HAP-1 (cell line): ENCODE data around the gene MISP.
"Not testable (repeated sequence)": the region's sequence is repeated elsewhere in the genome, so short reads cannot be mapped to it uniquely, and the experiment has no call there.

Source experiments
- DNase-seq, 2 experiments: peaks; one replicate each; pipeline ENCODE4 v3.0.0-alpha.2; 2016 to 2020; ENCODE audit warnings: low spot score in 2 of 2
- H3K27me3 ChIP-seq: fragments of 250-450 bp; sonication (Bioruptor Pico); 2 replicates; pipeline ENCODE4 v1.5.1; 2020; ENCODE audit warnings: low read depth, mild to moderate bottlenecking, moderate library complexity
- H3K36me3 ChIP-seq: fragments of 250-450 bp; sonication (Bioruptor Pico); replicated peaks from 2 replicates; pipeline ENCODE4 v1.5.1; 2020; ENCODE audit warnings: mild to moderate bottlenecking
- H3K4me1 ChIP-seq: fragments of 250-450 bp; sonication (Bioruptor Pico); 2 replicates; pipeline ENCODE4 v1.5.1; 2020; ENCODE audit warnings: mild to moderate bottlenecking
- H3K4me3 ChIP-seq: fragments of 250-450 bp; sonication (Bioruptor Pico); 2 replicates; pipeline ENCODE4 v1.5.1; 2020; ENCODE audit warnings: mild to moderate bottlenecking, moderate library complexity
- H3K9me3 ChIP-seq: fragments of 250-450 bp; sonication (Bioruptor Pico); 2 replicates; pipeline ENCODE4 v1.5.1; 2020; ENCODE audit warnings: mild to moderate bottlenecking, moderate library complexity
- in situ Hi-C: fragments of 300-500 bp; cut with MboI; formaldehyde crosslinking; loops from 3 replicates; pipeline ENCODE4 v1.14.3; 2020; ENCODE audit warnings: low sequenced_read_pairs, inconsistent platforms, mixed read lengths

Gene MISP

DNA sequence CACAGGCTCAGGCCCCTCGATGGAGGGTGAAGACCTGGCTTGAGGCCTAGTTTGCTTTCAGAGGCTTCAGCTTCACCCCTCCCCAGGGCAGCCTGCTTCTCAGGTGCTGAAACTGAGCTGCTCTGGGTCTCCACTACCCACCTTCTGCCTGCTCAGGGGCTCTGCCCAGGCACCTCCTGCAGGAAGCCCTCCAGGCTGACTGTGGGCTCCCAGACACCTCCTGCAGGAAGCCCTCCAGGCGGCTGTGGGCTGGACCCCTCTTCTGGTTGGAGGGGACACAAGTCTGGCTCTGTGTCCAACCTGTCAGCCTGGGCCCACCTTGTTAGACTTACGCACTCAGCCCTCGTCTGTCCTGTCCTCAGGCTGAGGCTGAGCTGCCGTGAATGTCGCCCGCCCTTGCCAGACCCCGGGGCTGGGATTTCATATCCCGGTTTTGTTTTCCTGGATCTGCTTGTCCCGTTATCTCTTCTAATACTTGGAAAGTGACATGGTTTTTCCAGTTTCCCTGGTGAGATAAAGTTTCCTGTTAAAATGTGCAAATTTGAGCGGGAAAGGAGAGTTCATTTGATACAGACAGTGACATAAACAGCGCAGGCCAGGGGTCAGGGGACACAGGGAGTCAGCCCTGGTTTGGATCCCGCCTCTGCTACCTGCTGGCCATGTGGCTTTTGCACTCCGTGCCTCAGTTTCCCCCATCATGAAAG is 20.8 kb upstream of the MISP start:
- no peak for DNase-seq
- Histone ChIP-seq H3K9me3 (no peaks in the 10 kb centered on the region), H3K27me3 (no peaks in the 10 kb centered on the region), H3K4me1 (no peaks in the 10 kb centered on the region), H3K36me3 (peaks cover 26% of the 10 kb centered on the region), H3K4me3 (no peak overlapping the region)
- in situ Hi-C loops, result loop anchor here (5.0 to 25.0 kb wide), 2 partner anchors 63 to 143 kb away; partner anchors contain the start of gene HCN2

GRCh38 chr19:731000-731399 is 19.9 kb upstream of the MISP start:
- Histone ChIP-seq H3K36me3 (peaks cover 26% of the 10 kb centered on the region), H3K4me3 (no peak overlapping the region), H3K4me1 (no peaks in the 10 kb centered on the region), H3K9me3 (no peaks in the 10 kb centered on the region), H3K27me3 (no peaks in the 10 kb centered on the region)
- DNase-seq, result no peak
- in situ Hi-C loops, result loop anchor here (5.0 to 25.0 kb wide), 2 partner anchors 64 to 144 kb away; partner anchors contain the start of gene HCN2

DNA sequence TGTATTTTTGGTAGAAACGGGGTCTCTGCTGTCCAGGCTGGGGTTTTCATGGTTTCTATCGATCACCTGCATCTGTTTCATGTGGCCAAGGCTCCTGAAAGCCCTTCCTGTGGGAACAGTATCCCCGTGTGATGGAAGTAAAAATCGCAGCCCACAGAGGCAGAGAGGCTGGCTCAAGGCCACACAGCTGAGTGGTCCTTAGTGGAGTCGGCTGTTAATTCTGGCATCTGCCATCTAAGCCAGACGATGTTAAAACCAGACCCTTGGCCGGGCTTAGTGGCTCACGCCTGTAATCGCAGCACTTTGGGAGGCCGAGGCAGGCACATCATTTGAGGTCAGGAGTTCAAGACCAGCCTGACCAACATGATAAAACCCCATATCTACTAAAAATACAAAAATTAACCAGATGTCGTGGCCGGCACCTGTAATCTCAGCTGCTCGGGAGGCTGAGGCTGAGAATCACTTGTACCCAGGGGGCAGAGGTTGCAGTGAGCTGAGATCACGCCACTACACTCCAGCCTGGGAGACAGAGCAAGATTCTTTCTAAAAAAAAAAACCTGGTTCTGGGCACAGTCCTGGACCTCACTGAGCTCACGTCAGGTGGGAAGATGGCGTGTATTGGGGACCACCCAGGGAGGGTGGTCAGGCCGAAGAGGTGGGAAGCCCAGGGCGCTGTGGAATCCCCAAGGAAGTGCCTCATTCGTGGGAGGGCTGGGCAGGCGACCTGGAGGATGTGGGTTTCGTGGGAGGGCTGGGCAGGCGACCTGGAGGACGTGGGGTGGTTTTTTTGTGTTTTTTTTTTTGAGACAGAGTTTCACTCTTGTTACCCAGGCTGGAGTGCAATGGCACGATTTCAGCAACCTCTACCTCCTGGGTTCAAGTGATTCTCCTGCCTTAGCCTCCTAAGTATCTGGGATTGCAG is 18.5 kb upstream of the MISP start:
- Histone ChIP-seq H3K4me1 (no peaks in the 10 kb centered on the region), H3K27me3 (no peaks in the 10 kb centered on the region)
- in situ Hi-C loops, result loop anchor here (5.0 to 25.0 kb wide), 2 partner anchors 65 to 145 kb away; partner anchors contain the start of gene HCN2

DNA sequence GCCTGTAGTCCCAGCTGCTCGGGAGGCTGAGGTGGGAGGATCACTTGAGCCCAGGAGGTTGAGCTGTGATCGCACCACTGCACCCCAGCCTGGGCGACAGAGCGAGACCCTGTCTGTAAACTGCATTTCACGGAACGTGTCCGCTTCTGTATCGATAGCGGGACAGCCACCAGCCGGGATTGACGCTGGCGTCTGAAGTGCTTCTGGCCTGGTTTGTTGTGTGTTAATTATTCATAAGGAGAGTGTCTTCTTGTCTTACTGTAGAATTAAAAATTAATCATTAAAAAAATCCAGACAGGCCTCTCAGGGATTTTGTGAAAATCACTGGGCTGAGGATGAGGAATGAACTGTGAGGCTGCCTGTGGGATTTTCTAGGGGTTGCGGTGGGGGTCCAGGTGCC is 16.2 kb upstream of the MISP start:
- peaks cover 19% of the 10 kb centered on the region for H3K36me3 ChIP-seq
- in situ Hi-C loops, result loop anchor here (5.0 to 25.0 kb wide), 2 partner anchors 67 to 147 kb away; partner anchors contain the start of gene HCN2

More for the DNA sequence above, 18.5 kb upstream of the MISP start:
- Histone ChIP-seq H3K36me3 (peaks cover 23% of the 10 kb centered on the region), H3K9me3 (no peaks in the 10 kb centered on the region), H3K4me3 (no peak overlapping the region)
- no peak for DNase-seq

GRCh38 chr19:736125-736524 is 14.8 kb upstream of the MISP start:
- no peak overlapping the region for H3K4me3 ChIP-seq
- H3K9me3 ChIP-seq, result no peaks in the 10 kb centered on the region
- H3K36me3 ChIP-seq, result peaks cover 19% of the 10 kb centered on the region
- no peaks in the 10 kb centered on the region for H3K27me3 ChIP-seq
- H3K4me1 ChIP-seq, result no peaks in the 10 kb centered on the region
- no peak for DNase-seq
- in situ Hi-C loops, result loop anchor here (25.0 kb wide), 1 partner anchor 149 kb away; the partner anchor contains the start of gene HCN2

More for the DNA sequence above, 16.2 kb upstream of the MISP start:
- H3K4me3 ChIP-seq, result no peak overlapping the region
- no peaks in the 10 kb centered on the region for H3K9me3 ChIP-seq
- no peaks in the 10 kb centered on the region for H3K27me3 ChIP-seq
- DNase-seq, result no peak
- H3K4me1 ChIP-seq, result no peaks in the 10 kb centered on the region

DNA sequence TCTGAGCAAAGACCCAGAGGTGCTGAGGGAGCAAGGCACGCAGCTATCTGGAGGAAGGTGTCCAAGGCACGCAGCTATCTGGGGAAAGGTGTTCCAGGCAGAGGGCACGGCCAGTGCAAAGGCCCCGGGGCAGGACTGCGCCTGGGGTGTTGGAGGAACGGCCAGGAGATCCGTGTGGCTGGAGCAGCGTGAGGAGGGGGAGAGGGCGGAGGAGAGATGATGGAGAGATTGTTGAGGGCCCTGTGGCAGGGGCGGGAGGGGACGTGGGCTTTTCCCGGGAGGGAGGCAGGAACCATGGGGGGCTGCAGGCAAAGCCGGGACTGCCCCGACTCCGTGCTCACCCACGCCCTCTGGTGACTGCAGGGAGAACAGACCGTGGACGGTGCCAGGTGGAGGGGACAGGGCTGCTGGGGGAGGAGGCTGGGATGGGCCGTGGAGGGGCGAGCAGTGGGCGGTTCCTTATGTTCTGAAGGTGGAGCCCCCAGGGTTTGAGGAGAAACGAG is 13.3 kb upstream of the MISP start:
- H3K27me3 ChIP-seq, result no peaks in the 10 kb centered on the region

DNA sequence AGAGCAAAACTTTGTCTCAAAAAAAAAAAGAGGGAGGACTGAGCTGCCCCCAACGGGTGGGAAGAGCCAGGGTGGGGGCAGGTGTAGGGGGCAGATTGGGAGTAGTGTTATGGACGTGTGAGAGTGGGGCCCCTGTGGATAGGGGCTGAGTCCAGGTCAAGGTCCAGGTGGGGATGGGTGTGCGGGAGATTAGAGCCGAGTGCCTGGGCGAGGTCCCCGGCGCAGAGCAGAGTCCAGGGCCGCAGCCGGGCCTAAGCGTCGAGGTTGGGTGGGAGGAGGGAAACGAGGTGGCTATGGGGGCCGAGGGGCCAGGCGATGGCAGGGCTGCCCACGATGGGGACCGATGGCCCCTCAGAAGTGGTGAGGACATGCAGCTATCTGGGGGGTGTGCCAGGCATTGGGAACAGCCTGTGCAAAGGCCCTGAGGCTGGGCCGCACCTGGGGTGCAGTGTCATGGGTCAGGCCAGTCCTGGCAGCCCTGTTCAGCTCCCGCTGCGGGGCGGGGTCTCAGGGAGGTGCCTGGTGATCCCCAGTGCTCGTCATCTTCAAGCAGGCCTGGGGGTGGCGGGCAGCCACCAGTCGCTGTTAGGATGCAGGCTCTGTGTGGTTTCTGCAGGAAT is 12.3 kb upstream of the MISP start:
- Histone ChIP-seq H3K4me3 (no peak overlapping the region), H3K9me3 (0 out of 2 replicates have a peak, but pooled peaks cover 3% of the 10 kb centered on the region), H3K27me3 (no peaks in the 10 kb centered on the region), H3K4me1 (no peaks in the 10 kb centered on the region), H3K36me3 (peaks cover 7% of the 10 kb centered on the region)
- no peak for DNase-seq
- in situ Hi-C loops, result loop anchor here (25.0 kb wide), 1 partner anchor 151 kb away; the partner anchor contains the start of gene HCN2

More for the DNA sequence above, 13.3 kb upstream of the MISP start:
- peak; percentile 51 to 89 for DNase-seq
- in situ Hi-C loops, result loop anchor here (25.0 kb wide), 1 partner anchor 150 kb away; the partner anchor contains the start of gene HCN2
- Histone ChIP-seq H3K4me3 (no peak overlapping the region), H3K4me1 (no peaks in the 10 kb centered on the region), H3K9me3 (no peaks in the 10 kb centered on the region), H3K36me3 (peaks cover 10% of the 10 kb centered on the region)

- Histone ChIP-seq H3K4me3 (no peak overlapping the region), H3K9me3 (peaks cover 8% of the 10 kb centered on the region; the same call in 1 of the 2 replicates), H3K4me1 (no peaks in the 10 kb centered on the region), H3K36me3 (no peaks in the 10 kb centered on the region; the same call in 1 of the 2 replicates), H3K27me3 (no peaks in the 10 kb centered on the region)
- no peak for DNase-seq
- in situ Hi-C loops, result loop anchor here (25.0 kb wide), 1 partner anchor 153 kb away; the partner anchor contains the start of gene HCN2
These were observed 10.8 kb upstream of the MISP start for GRCh38 chr19:739998-740715.

- H3K4me3 ChIP-seq, H3K9me3 ChIP-seq, H3K4me1 ChIP-seq, DNase-seq, H3K27me3 ChIP-seq, H3K36me3 ChIP-seq: not testable (repeated sequence)
- in situ Hi-C loops, result loop anchor here (25.0 kb wide), 1 partner anchor 154 kb away; the partner anchor contains the start of gene HCN2
These were observed 10.0 kb upstream of the MISP start for GRCh38 chr19:740816-741505.

DNA sequence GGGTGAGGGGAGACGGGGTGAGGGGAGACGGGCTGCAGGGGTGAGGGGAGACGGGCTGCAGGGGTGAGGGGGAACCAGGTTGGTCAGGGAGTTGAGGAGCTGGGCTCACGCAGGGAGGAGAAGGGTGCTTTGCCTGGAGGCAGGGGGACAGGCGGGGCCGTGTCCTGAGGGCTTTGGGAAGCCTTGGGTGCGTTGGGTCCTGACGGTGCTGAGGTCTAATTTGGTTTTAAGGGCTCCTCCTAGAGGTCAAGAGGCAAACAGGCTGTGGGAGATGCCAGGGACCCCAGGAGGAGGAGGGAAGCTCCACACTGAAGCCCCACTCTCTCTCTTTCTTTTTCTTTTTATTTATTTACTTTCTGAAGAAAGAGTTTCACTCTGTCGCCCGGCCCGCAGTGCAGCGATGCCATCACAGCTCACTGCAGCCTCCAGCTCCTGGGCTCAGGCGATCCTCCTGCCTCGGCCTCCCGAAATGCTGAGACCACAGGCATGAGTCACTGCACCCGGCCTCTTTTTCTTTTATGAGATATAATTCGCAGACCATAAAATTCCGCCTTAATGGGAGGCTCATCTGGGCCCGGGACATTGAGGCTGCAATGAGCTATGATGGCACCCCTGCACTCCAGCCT is 9.3 kb upstream of the MISP start:
- Histone ChIP-seq H3K27me3 (no peaks in the 10 kb centered on the region), H3K9me3 (peaks cover 10% of the 10 kb centered on the region; the same call in 1 of the 2 replicates), H3K4me1 (no peaks in the 10 kb centered on the region), H3K4me3 (no peak overlapping the region), H3K36me3 (no peaks in the 10 kb centered on the region; the same call in 1 of the 2 replicates)
- DNase-seq, result peak; percentile 36 to 68
- in situ Hi-C loops, result loop anchor here (25.0 kb wide), 1 partner anchor 154 kb away; the partner anchor contains the start of gene HCN2

- in situ Hi-C loops, result loop anchor here (25.0 kb wide), 1 partner anchor 155 kb away; the partner anchor contains the start of gene HCN2
- Histone ChIP-seq H3K4me3 (no peak overlapping the region), H3K36me3 (no peaks in the 10 kb centered on the region), H3K9me3 (peaks cover 12% of the 10 kb centered on the region), H3K4me1 (no peaks in the 10 kb centered on the region), H3K27me3 (no peaks in the 10 kb centered on the region)
- DNase-seq, result no peak
These were observed 8.3 kb upstream of the MISP start for GRCh38 chr19:742540-743075.
